Osteoblast (primary cell): ENCODE data around the gene C11orf71. TPM values are rescaled to one million over a fixed set of nuclear protein-coding genes. Genes with fewer than 3 reads are reported as not detected.
A peak's percentile ranks its signal among the peaks of the same experiment; 100 is the strongest.

Experiments
- DNase-seq: peaks from one replicate; pipeline ENCODE4 v3.0.0; 2011; ENCODE audit warnings: low spot score, mixed read lengths; ENCODE audit not compliant: insufficient read length; ENCODE audit errors: missing footprints
- H2AFZ ChIP-seq: 2 replicates; pipeline ENCODE4 v1.6.0; 2011; ENCODE audit warnings: mild to moderate bottlenecking, low read length
- H3K27ac ChIP-seq: 2 replicates; pipeline ENCODE4 v1.5.1; 2011; ENCODE audit warnings: mild to moderate bottlenecking, low read depth, low read length, moderate library complexity
- H3K27me3 ChIP-seq: 2 replicates; pipeline ENCODE4 v1.6.0; 2012; ENCODE audit warnings: mild to moderate bottlenecking, control low read depth, inconsistent platforms, low read length, moderate library complexity; ENCODE audit not compliant: insufficient read depth
- H3K36me3 ChIP-seq: 2 replicates; pipeline ENCODE4 v1.5.1; 2011; ENCODE audit warnings: mild to moderate bottlenecking, low read length, control low read depth, moderate library complexity; ENCODE audit not compliant: insufficient read depth
- H3K4me1 ChIP-seq: 2 replicates; pipeline ENCODE4 v1.5.1; 2011; ENCODE audit warnings: mild to moderate bottlenecking, low read length, control low read depth, moderate library complexity; ENCODE audit not compliant: insufficient read depth
- H3K4me2 ChIP-seq: 2 replicates; pipeline ENCODE4 v1.6.0; 2011; ENCODE audit warnings: mild to moderate bottlenecking, low read length; ENCODE audit not compliant: insufficient read depth
- H3K4me3 ChIP-seq: fragments of 200-600 bp; sonication (generic); 3 replicates; pipeline ENCODE4 v1.5.1; 2012; ENCODE audit warnings: mild to moderate bottlenecking, low read length, inconsistent platforms; ENCODE audit not compliant: insufficient read depth
- H3K79me2 ChIP-seq: 2 replicates; pipeline ENCODE4 v1.6.0; 2012; ENCODE audit warnings: mild to moderate bottlenecking, low read length, control low read depth, inconsistent platforms; ENCODE audit not compliant: insufficient read depth
- H3K9me3 ChIP-seq: 2 replicates; pipeline ENCODE4 v1.5.1; 2011; ENCODE audit warnings: low read depth, low read length, control low read depth
- H4K20me1 ChIP-seq: 2 replicates; pipeline ENCODE4 v1.6.0; 2012; ENCODE audit warnings: mild to moderate bottlenecking, low read length, control low read depth; ENCODE audit not compliant: insufficient read depth
- CTCF ChIP-seq: IDR thresholded peaks from 2 replicates; pipeline ENCODE4 v1.5.1; 2011; ENCODE audit warnings: mild to moderate bottlenecking, low read depth, low read length, moderate library complexity; ENCODE audit errors: extremely low read depth
- total RNA-seq: library from RNA; depleted of rRNA; stranded (reverse); fragments of >200 nt; gene quantifications from 2 replicates; pipeline ENCODE4 v1.2.3, GENCODE V29; 2012

The C11orf71 gene
- total RNA-seq, 1 donor: 3.3 TPM

GRCh38 chr11:114416441-114416961, 16.2 kb upstream of the C11orf71 start:
- no peak for DNase-seq
- H3K9me3 ChIP-seq: no peaks in the 10 kb centered on the region
- TF ChIP-seq CTCF: no peak
- H3K4me3 ChIP-seq: no peak overlapping the region
- no peaks in the 10 kb centered on the region for H3K36me3 ChIP-seq
- H3K79me2 ChIP-seq: no peaks in the 10 kb centered on the region
- H3K4me2 ChIP-seq: no peak overlapping the region
- no peak overlapping the region for H3K27ac ChIP-seq
- no peaks in the 10 kb centered on the region for H4K20me1 ChIP-seq
- H3K27me3 ChIP-seq: no peaks in the 10 kb centered on the region
- peaks cover 3% of the 10 kb centered on the region for H3K4me1 ChIP-seq
- no peak overlapping the region for H2AFZ ChIP-seq

- Histone ChIP-seq H3K4me1 (peaks cover 3% of the 10 kb centered on the region), H3K4me3 (no peak overlapping the region), H3K79me2 (no peaks in the 10 kb centered on the region), H3K36me3 (peaks cover 16% of the 10 kb centered on the region), H3K9me3 (no peaks in the 10 kb centered on the region), H3K27me3 (no peaks in the 10 kb centered on the region), H3K27ac (no peak overlapping the region), H2AFZ (no peak overlapping the region), H3K4me2 (no peak overlapping the region), H4K20me1 (no peaks in the 10 kb centered on the region)
- DNase-seq: no peak
- TF ChIP-seq CTCF: no peak
These were observed 13.6 kb upstream of the C11orf71 start for GRCh38 chr11:114413958-114414357.

- H3K27ac ChIP-seq: no peak overlapping the region
- no peaks in the 10 kb centered on the region for H4K20me1 ChIP-seq
- H3K9me3 ChIP-seq: no peaks in the 10 kb centered on the region
- no peak for DNase-seq
- H3K36me3 ChIP-seq: peaks cover 24% of the 10 kb centered on the region
- H3K4me2 ChIP-seq: no peak overlapping the region
- no peaks in the 10 kb centered on the region for H3K27me3 ChIP-seq
- peaks cover 3% of the 10 kb centered on the region for H3K4me1 ChIP-seq
- no peak overlapping the region for H3K4me3 ChIP-seq
- TF ChIP-seq CTCF: no peak
- H3K79me2 ChIP-seq: no peaks in the 10 kb centered on the region
- H2AFZ ChIP-seq: no peak overlapping the region
These were observed 12.6 kb upstream of the C11orf71 start for GRCh38 chr11:114412946-114413345.

- Histone ChIP-seq H3K9me3 (no peaks in the 10 kb centered on the region), H3K27me3 (no peaks in the 10 kb centered on the region), H3K36me3 (peaks cover 38% of the 10 kb centered on the region), H3K4me3 (peak overlapping the region; percentile 84), H3K79me2 (peaks cover 73% of the 10 kb centered on the region), H3K4me2 (peak overlapping the region; percentile 84), H4K20me1 (peaks cover 2% of the 10 kb centered on the region), H3K4me1 (peaks cover 42% of the 10 kb centered on the region), H2AFZ (no peak overlapping the region), H3K27ac (peak overlapping the region; percentile 98)
- no peak for TF ChIP-seq CTCF
- DNase-seq: no peak
These were observed 1.0 kb upstream of the C11orf71 start for GRCh38 chr11:114401311-114401710.
